Measurements from ENCODE around the gene TRIM7. TPM values are rescaled to one million over a fixed set of nuclear protein-coding genes. Genes with fewer than 3 reads are reported as not detected.

TRIM7 gene
- total and polyA plus RNA-seq, 8 donors = 0.45 to 20.4 (median 3.4) TPM; not detected in 1

DNA sequence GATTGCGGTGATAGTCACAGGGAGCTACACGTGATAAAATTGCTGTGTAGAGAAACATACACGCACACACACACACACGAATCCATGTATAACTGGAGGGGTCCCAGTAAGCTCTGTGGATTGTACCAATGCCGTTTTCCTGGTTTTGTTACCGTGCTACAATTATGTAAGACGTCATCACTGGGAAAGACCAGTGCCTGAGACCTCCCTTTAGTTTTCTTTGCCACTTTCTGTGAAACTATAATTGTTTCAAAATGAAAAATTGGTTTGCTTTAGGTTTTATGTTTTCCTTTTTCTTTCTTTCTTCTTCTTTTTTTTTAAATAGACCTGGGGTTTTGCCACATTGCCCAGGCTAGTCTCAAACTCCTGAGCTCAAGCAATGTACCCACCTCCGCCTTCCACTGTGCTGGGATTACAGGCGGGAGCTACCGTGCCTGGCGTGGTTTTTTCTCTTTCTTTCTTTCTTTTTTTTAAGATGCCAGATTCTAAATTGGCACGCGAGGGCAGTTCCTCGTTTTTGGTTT, 36.3 kb downstream of the TRIM7 start:
- TF ChIP-seq, protein P1, sequence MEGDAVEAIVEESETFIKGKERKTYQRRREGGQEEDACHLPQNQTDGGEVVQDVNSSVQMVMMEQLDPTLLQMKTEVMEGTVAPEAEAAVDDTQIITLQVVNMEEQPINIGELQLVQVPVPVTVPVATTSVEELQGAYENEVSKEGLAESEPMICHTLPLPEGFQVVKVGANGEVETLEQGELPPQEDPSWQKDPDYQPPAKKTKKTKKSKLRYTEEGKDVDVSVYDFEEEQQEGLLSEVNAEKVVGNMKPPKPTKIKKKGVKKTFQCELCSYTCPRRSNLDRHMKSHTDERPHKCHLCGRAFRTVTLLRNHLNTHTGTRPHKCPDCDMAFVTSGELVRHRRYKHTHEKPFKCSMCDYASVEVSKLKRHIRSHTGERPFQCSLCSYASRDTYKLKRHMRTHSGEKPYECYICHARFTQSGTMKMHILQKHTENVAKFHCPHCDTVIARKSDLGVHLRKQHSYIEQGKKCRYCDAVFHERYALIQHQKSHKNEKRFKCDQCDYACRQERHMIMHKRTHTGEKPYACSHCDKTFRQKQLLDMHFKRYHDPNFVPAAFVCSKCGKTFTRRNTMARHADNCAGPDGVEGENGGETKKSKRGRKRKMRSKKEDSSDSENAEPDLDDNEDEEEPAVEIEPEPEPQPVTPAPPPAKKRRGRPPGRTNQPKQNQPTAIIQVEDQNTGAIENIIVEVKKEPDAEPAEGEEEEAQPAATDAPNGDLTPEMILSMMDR (IDR thresholded peaks at IDR 0.05) = no peak
- no peak for TF ChIP-seq POLR2AphosphoS5 (IDR thresholded peaks at IDR 0.05)
- no peak for TF ChIP-seq POLR2A (IDR thresholded peaks at IDR 0.05)
- no peak for TF ChIP-seq EP300 (IDR thresholded peaks at IDR 0.05)
- 32 to 35% (median 33%) methylated on average over 14 of the region's 14 CpGs for WGBS, 5 donors
- H3K27ac ChIP-seq = no peak overlapping the region
- H3K4me1 ChIP-seq = peaks cover 0 to 24% (median 16%) of the 10 kb centered on the region in 4 donors
- intact Hi-C loops (cut with DNase I; ENCODE audit: low total_unique reads) = no loop called here
- peaks cover 20 to 100% (median 84%) of the 10 kb centered on the region in 3 donors for H3K27me3 ChIP-seq
- no peak overlapping the region for H3K4me3 ChIP-seq
- H3K36me3 ChIP-seq = no peaks in the 10 kb centered on the region
- H3K9me3 ChIP-seq = no peaks in the 10 kb centered on the region
- no peak for DNase-seq

DNA sequence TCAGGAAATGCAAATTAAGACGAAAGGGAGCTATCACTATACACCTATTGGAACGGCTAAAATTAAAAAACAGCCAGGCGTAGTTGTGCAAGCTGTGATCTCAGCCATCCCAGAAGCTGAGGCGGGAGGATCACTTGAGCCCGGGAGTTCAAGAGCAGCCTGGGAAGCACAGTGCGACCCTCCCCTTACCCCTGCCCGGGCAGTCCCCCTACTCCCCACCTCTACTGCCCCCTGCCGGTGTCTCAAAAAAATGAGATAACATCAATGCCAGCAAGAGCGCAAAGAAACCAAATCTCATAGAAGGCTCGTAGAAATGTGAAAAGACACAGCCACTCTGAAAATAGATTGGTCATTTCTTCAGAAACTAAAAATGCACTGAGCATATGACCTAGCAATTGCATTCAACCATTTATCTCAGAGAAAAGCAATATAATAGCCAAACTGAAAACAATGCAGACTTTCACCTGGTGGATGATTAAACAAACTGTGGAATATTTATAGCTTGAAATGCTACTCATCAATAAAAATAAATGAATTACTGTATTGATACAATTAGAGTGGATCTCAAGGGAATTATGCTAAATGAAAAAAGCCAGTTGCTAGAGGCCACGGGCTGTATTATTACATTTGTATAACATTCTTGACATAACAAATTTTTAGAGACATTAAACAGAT, 37.0 kb downstream of the TRIM7 start:
- TF ChIP-seq POLR2AphosphoS5 (IDR thresholded peaks at IDR 0.05) (no peak), EP300 (IDR thresholded peaks at IDR 0.05) (no peak), POLR2A (IDR thresholded peaks at IDR 0.05) (no peak)
- TF ChIP-seq, protein P1 (IDR thresholded peaks at IDR 0.05) = peak in 1 of 7 experiments; percentile 17
- Histone ChIP-seq H3K4me1 (peaks cover 0 to 17% (median 12%) of the 10 kb centered on the region in 4 donors), H3K27me3 (peaks cover 14 to 100% (median 79%) of the 10 kb centered on the region in 3 donors), H3K36me3 (no peaks in the 10 kb centered on the region), H3K27ac (no peak overlapping the region), H3K4me3 (no peak overlapping the region), H3K9me3 (no peaks in the 10 kb centered on the region)
- WGBS, 5 donors = 14 to 20% (median 14%) methylated on average over 11 of the region's 11 CpGs
- DNase-seq = peak in 1 of 2 donors; percentile 41
- intact Hi-C loops (cut with DNase I; ENCODE audit: low total_unique reads) = no loop called here

DNA sequence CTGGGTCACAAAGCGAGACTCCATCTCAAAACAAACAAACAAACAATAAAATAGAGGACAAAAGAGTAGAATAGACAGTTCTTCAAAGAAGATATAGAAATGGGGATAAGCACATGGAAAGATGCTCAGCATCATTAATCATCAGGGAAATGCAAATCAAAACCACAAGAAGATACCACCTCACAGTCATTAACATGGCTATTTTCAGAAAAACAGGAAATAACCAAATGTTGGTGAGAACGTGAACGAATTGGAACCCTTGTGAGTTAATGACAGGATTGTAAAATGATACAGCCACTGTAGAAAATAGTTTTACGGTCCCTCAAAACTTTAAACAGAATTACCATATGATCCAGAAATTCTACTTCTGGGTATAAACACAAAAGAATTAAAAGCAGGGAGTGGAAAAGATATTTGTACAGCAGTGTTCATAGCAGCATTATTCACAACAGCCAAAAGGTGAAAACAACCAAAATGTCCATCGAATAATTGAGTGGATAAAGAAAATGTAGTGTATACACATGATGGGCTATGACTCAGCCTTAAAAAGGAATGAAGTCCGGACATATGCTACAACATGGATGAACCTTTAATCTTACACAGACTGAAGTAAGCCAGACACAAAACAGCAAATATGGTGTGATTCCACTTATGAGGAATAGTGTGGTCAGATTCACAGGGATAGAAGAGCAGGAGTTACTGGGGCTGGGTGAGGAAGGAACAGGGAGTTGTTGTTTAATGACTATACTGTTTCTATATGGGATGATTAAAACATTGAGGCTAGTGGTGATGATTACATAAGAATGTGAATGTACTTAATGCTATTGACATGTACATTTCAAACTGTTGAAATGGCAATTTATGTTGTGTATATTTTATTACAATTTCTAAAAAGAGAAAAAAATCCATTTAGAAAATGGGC, 37.9 kb downstream of the TRIM7 start:
- H3K4me1 ChIP-seq = peaks cover 0 to 16% (median 9%) of the 10 kb centered on the region in 4 donors
- intact Hi-C loops (cut with DNase I; ENCODE audit: low total_unique reads) = no loop called here
- TF ChIP-seq EP300 (IDR thresholded peaks at IDR 0.05) = no peak
- TF ChIP-seq, protein P1 (IDR thresholded peaks at IDR 0.05) = no peak
- no peak for TF ChIP-seq POLR2A (IDR thresholded peaks at IDR 0.05)
- TF ChIP-seq POLR2AphosphoS5 (IDR thresholded peaks at IDR 0.05) = no peak
- no peaks in the 10 kb centered on the region for H3K36me3 ChIP-seq
- H3K9me3 ChIP-seq = no peaks in the 10 kb centered on the region
- H3K4me3 ChIP-seq = no peak overlapping the region
- peaks cover 10 to 100% (median 71%) of the 10 kb centered on the region in 3 donors for H3K27me3 ChIP-seq
- 71 to 84% (median 73%) methylated on average over 6 of the region's 6 CpGs for WGBS, 5 donors
- DNase-seq = no peak
- H3K27ac ChIP-seq = no peak overlapping the region

Data from stomach (tissue), 9 donors.